ENCODE results near the gene FAM9A.

FAM9A gene

DNA sequence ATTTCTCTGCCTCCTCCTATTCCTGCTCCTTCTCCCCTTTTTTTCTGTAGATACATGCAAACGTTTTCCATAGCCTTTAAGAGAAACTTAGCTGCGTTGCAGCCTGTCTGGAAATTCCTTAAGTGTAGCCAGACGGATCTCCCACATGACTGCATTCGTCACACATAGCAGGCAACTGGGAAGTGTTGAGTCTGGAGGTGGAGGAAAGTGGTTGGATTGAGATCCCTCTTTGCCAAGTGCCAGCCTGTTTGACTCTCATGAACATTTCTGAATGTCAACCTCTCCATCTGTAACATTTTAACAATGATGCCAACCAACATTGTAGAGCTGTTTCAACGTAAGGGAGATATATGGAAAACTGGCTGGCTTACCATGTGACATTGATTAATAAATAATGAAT is 45.1 kb upstream of the FAM9A start:
- H3K27ac ChIP-seq: no peak overlapping the region
- TF ChIP-seq CTCF (conservative IDR thresholded peaks at IDR 0.05): no peak

DNA sequence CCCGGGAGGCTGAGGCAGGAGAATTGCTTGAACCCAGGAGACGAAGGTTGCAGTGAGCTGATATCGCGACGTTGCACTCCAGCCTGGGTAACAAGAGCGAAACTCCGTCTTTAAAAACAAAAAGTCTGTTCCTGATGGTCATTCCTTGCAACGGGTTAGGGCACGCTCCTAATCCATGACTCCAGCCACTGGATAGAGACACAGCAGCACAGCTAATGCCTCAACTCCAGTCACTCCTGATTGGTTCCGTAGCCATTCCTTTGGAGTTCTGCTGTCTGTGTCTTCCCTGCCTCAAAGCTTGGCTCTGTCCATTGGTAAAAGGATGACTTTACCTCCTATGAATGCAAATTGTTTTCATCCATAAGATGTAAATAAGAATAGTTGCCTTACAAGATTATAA is 44.3 kb upstream of the FAM9A start:
- no peak overlapping the region; the same call in 1 of the 2 replicates for H3K27ac ChIP-seq
- TF ChIP-seq CTCF (conservative IDR thresholded peaks at IDR 0.05): no peak

DNA sequence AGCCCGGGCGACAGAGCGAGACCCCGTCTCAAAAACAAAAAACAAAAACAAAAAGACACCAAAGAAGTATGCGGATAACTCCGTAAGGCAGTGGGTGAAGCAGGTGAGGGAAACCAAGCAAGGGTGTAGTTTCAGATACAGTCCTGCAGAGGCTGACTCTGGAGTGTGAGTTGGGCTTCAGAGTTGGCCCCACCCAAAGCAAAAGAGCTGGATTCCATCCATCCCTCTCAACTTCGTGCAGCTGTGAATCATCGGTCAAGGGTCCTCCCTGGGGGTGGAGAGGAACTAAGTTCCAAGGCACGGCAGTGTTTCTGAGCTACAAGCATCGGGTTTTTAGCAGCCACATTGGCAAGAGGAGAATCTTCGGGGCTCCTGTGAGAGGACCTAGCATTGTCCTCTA is 43.9 kb upstream of the FAM9A start:
- no peak for TF ChIP-seq CTCF (conservative IDR thresholded peaks at IDR 0.05)

DNA sequence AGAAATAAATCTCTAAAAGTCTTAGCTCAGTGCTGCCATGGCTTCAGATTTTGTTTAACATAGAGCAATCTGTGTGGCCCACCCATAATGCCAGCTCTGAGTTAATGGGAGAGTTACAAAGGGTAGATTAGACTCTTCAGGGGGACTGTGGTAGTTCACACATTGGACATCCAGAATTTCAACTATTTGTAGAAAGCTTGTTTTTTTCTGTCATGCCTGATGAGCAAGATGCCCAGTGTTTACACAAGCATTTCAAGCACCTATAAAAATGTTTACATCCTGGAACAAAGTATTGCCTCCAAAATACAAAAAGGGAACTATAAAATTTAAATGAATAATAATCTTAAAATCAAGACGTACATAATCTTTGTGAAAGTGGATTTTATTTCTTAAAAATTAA is 43.0 kb upstream of the FAM9A start:
- TF ChIP-seq CTCF (conservative IDR thresholded peaks at IDR 0.05): no peak
- peak overlapping the region; percentile 68 for H3K27ac ChIP-seq

More for the DNA sequence above, 43.9 kb upstream of the FAM9A start:
- H3K27ac ChIP-seq: peak overlapping the region; percentile 68

DNA sequence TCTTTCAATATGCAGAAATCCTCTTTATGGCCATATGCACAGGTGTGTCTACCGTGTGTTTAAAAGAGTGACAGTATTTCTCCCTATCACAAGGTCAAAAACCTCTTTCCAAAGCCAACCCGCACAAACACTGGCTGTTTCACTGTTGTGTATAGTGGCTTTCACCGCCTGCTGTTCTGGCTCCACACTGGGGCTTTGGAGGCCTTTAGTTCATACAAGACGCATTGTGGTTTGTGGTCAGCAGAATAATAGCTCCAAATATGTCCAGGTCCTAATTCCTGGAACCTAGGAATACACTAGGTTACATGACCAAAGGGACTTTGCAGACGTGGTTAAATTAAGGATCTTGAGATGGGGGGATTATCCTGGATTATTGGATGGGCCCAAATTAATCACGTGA is 40.7 kb upstream of the FAM9A start:
- H3K27ac ChIP-seq: no peak overlapping the region
- TF ChIP-seq CTCF (conservative IDR thresholded peaks at IDR 0.05): no peak

GRCh38 chrX:8834392-8834791 is 33.2 kb upstream of the FAM9A start:
- no peak overlapping the region for H3K27ac ChIP-seq
- no peak for TF ChIP-seq CTCF (conservative IDR thresholded peaks at IDR 0.05)

DNA sequence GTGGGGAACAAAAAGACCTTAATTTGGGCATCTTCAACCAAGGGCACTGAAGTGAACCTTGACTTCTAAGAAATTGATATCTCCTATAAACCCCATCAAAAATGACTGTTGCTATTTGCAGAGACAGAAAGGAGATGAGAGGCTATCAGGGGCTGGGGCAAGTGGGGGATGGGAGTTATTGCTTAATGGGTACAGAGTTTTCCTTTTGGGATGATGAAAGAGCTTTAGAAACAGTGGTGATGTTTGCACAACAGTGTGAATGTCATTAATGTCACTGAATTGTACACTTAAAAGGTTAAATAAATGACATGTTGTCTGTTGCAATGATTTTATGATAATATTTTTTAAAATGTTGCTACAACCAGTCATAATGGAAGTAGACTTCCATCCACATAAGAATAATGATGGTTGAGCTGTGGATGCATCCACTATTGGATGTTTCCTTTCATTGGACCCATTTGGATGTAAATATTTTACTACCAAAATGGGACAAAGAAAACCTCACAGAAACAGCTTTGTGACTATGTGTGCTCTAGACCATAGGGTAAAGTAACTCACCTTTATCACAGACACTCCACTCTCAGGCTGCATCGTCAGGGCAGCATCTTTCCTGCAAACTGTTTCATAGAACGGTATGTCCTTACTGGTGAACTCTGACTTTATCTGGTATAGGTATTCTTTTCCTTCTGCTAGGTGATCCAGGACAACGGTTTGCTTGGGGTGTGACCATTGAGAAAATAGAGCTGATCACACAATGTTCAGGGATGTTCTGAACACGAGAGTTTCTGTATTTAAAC is 31.6 kb upstream of the FAM9A start:
- TF ChIP-seq CTCF (conservative IDR thresholded peaks at IDR 0.05): no peak
- no peak overlapping the region for H3K27ac ChIP-seq

Data from VCaP (cell line).